Measurements from ENCODE around the gene FEM1A.

DNA sequence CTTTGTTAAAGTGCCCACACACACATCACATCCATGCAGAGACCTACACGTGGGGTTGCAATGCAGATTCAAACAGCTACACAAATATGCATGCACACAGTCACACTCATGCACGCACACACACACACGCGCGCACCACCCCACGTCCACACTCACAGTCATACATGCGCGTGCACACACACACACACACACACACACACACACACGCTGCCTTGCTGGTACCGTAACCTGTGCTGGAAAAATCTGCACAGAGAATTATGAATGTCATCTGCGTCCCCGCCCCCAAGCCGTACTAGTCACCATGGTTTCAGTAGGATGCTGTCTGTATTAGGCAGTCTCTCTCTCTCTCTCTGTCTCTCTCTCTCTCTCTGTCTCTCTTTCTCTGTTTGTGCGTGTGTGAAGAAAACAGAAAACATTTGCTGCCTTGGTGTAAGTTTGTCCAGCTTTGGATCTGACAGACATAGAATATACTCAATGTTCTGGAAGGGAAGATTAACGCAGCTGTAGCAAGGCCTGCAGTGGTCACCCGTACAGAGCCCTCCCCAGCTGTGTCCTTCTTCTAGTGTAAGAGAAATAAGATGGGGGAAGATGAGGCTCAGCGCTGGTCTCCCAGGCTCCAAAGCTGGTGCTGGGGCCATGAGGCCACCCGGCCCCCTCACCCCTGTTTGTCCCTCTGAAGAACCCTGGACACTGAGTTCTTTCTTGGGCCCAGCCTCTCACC is 41.5 kb upstream of the FEM1A start:
- TF ChIP-seq POLR2A (IDR thresholded peaks at IDR 0.05), result no peak
- TF ChIP-seq, protein P1, sequence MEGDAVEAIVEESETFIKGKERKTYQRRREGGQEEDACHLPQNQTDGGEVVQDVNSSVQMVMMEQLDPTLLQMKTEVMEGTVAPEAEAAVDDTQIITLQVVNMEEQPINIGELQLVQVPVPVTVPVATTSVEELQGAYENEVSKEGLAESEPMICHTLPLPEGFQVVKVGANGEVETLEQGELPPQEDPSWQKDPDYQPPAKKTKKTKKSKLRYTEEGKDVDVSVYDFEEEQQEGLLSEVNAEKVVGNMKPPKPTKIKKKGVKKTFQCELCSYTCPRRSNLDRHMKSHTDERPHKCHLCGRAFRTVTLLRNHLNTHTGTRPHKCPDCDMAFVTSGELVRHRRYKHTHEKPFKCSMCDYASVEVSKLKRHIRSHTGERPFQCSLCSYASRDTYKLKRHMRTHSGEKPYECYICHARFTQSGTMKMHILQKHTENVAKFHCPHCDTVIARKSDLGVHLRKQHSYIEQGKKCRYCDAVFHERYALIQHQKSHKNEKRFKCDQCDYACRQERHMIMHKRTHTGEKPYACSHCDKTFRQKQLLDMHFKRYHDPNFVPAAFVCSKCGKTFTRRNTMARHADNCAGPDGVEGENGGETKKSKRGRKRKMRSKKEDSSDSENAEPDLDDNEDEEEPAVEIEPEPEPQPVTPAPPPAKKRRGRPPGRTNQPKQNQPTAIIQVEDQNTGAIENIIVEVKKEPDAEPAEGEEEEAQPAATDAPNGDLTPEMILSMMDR (IDR thresholded peaks at IDR 0.05), result no peak

Data from right lobe of liver (tissue), 4 donors.